SU-DHL-6 (cell line): ENCODE results near the gene ADAMTS3.
"Not testable (repeated sequence)": the region's sequence is repeated elsewhere in the genome, so short reads cannot be mapped to it uniquely, and the experiment has no call there.

Experiments used
- H2AFZ ChIP-seq: fragments of 200-600 bp; sonication (generic); 2 replicates; pipeline ENCODE4 v1.6.1; 2014; ENCODE audit warnings: low read depth, mild to moderate bottlenecking, moderate library complexity, mixed read lengths, antibody characterized with exemption, low read length; ENCODE audit not compliant: severe bottlenecking
- H3F3A ChIP-seq: fragments of 200-600 bp; shearing (Covaris generic); 2 replicates; pipeline ENCODE4 v1.6.0; 2016; ENCODE audit warnings: antibody characterized with exemption, mild to moderate bottlenecking; ENCODE audit not compliant: insufficient read depth
- H3K27ac ChIP-seq: fragments of 200-600 bp; sonication (generic); 2 replicates; pipeline ENCODE4 v1.5.1; 2016; ENCODE audit warnings: low read depth, mild to moderate bottlenecking, low read length, moderate library complexity, mixed read lengths
- H3K27me3 ChIP-seq: fragments of 200-600 bp; sonication (generic), shearing (Covaris generic); 2 replicates; pipeline ENCODE4 v1.6.0; 2014; ENCODE audit warnings: mild to moderate bottlenecking, low read length
- H3K36me3 ChIP-seq: fragments of 200-600 bp; sonication (generic); 2 replicates; pipeline ENCODE4 v1.6.1; 2014; ENCODE audit warnings: mild to moderate bottlenecking, low read length, mixed read lengths
- H3K4me2 ChIP-seq: fragments of 300-600, 200-600 bp; shearing (Covaris generic), sonication (generic); 2 replicates; pipeline ENCODE4 v1.6.0; 2014; ENCODE audit warnings: low read length, low read depth, mild to moderate bottlenecking; ENCODE audit not compliant: poor library complexity, severe bottlenecking
- H3K4me3 ChIP-seq: fragments of 200-600 bp; sonication (generic); 2 replicates; pipeline ENCODE4 v1.5.1; 2014; ENCODE audit warnings: antibody characterized with exemption, low read length, mild to moderate bottlenecking, mixed read lengths; ENCODE audit not compliant: insufficient read depth, poor library complexity, severe bottlenecking
- H3K79me2 ChIP-seq: fragments of 200-600 bp; sonication (generic); 2 replicates; pipeline ENCODE4 v1.6.1; 2014; ENCODE audit warnings: mild to moderate bottlenecking, low read length, moderate library complexity; ENCODE audit not compliant: insufficient read depth
- H3K9ac ChIP-seq: fragments of 200-600 bp; sonication (generic); 2 replicates; pipeline ENCODE4 v1.7.0; 2014; ENCODE audit warnings: mild to moderate bottlenecking, low read length
- H3K9me2 ChIP-seq: fragments of 200-600 bp; sonication (generic); replicated peaks from 2 replicates; pipeline ENCODE4 v1.6.1; 2014; ENCODE audit warnings: low read length; ENCODE audit not compliant: insufficient read depth
- H3K9me3 ChIP-seq: fragments of 200-600 bp; sonication (generic); 2 replicates; pipeline ENCODE4 v1.6.1; 2014; ENCODE audit warnings: low read length, mixed read lengths; ENCODE audit not compliant: insufficient read depth
- H4K20me1 ChIP-seq: fragments of 200-600 bp; sonication (generic); 2 replicates; pipeline ENCODE4 v1.6.1; 2014; ENCODE audit warnings: low read depth, mild to moderate bottlenecking, antibody characterized with exemption, low read length, moderate library complexity, mixed read lengths
- EZH2phosphoT487 ChIP-seq: fragments of 200-600 bp; sonication (generic), shearing (Covaris generic); conservative IDR thresholded peaks from 2 replicates; pipeline ENCODE4 v1.6.1; 2018; ENCODE audit warnings: mild to moderate bottlenecking, antibody characterized with exemption, low read length, moderate library complexity, mixed read lengths
- TF ChIP-seq, protein P1 (sequence below): fragments of 200-600 bp; sonication (generic); IDR thresholded peaks from one replicate; pipeline ENCODE4 v1.5.1; 2017; ENCODE audit warnings: antibody characterized with exemption, mild to moderate bottlenecking, low read length, moderate library complexity; ENCODE audit not compliant: insufficient read depth, poor library complexity, severe bottlenecking

The ADAMTS3 gene

DNA sequence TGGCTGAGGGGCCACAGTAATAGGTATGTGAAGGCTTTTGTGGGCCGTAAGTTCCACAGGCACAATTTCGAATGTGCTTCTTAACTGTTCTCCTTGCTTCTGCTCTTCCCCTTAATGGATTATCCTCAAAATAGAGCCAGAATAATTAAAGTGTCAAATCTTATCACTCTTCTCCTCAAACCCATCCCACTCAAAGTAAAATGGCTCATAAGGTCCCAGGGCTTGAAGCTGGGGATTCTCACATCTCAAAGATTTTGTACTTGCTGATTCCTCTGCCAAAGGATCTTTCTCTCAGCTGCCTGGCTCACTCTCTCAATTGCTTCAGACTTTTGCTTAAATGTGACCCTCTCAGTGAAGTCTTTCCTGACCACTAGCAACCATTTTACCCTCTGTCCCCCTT is 16.6 kb downstream of the ADAMTS3 start:
- no peaks in the 10 kb centered on the region for H3F3A ChIP-seq
- H3K4me2 ChIP-seq, result no peak overlapping the region
- no peak overlapping the region for H3K9ac ChIP-seq
- H3K36me3 ChIP-seq, result no peaks in the 10 kb centered on the region
- no peaks in the 10 kb centered on the region for H3K79me2 ChIP-seq
- TF ChIP-seq, protein P1, sequence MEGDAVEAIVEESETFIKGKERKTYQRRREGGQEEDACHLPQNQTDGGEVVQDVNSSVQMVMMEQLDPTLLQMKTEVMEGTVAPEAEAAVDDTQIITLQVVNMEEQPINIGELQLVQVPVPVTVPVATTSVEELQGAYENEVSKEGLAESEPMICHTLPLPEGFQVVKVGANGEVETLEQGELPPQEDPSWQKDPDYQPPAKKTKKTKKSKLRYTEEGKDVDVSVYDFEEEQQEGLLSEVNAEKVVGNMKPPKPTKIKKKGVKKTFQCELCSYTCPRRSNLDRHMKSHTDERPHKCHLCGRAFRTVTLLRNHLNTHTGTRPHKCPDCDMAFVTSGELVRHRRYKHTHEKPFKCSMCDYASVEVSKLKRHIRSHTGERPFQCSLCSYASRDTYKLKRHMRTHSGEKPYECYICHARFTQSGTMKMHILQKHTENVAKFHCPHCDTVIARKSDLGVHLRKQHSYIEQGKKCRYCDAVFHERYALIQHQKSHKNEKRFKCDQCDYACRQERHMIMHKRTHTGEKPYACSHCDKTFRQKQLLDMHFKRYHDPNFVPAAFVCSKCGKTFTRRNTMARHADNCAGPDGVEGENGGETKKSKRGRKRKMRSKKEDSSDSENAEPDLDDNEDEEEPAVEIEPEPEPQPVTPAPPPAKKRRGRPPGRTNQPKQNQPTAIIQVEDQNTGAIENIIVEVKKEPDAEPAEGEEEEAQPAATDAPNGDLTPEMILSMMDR, result no peak
- no peak for TF ChIP-seq EZH2phosphoT487
- no peak overlapping the region for H3K4me3 ChIP-seq
- no peak overlapping the region for H2AFZ ChIP-seq
- no peaks in the 10 kb centered on the region for H4K20me1 ChIP-seq
- no peaks in the 10 kb centered on the region for H3K27me3 ChIP-seq
- no peaks in the 10 kb centered on the region for H3K9me2 ChIP-seq
- H3K27ac ChIP-seq, result no peak overlapping the region
- no peaks in the 10 kb centered on the region for H3K9me3 ChIP-seq

DNA sequence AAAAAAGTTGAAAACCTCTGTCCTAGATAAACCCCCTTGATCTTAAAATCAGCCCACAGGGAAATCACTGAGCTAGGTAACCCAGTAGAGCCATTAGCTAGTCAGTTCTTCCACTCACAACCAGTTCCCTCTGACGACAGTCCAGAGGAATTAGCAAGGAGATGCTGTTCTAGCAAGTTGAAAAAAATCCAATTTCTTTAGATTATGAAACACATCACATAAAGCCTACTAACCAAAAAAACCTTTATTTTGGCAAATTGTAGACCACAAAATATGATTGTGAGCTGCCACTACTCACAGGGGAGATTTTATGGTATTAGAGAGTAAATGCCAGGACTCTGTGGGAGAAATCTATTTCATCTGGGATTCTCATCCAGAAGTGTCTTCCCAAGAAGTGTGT is 22.6 kb downstream of the ADAMTS3 start:
- no peaks in the 10 kb centered on the region for H4K20me1 ChIP-seq
- H3K9me2 ChIP-seq, result no peaks in the 10 kb centered on the region
- H3K27ac ChIP-seq, result no peak overlapping the region
- no peak overlapping the region for H3K9ac ChIP-seq
- H3K79me2 ChIP-seq, result no peaks in the 10 kb centered on the region
- H3K9me3 ChIP-seq, result no peaks in the 10 kb centered on the region
- H3K36me3 ChIP-seq, result no peaks in the 10 kb centered on the region
- H3K4me2 ChIP-seq, result no peak overlapping the region
- TF ChIP-seq, protein P1, result no peak
- H2AFZ ChIP-seq, result no peak overlapping the region
- no peak overlapping the region for H3K4me3 ChIP-seq
- H3K27me3 ChIP-seq, result no peaks in the 10 kb centered on the region
- no peaks in the 10 kb centered on the region for H3F3A ChIP-seq

DNA sequence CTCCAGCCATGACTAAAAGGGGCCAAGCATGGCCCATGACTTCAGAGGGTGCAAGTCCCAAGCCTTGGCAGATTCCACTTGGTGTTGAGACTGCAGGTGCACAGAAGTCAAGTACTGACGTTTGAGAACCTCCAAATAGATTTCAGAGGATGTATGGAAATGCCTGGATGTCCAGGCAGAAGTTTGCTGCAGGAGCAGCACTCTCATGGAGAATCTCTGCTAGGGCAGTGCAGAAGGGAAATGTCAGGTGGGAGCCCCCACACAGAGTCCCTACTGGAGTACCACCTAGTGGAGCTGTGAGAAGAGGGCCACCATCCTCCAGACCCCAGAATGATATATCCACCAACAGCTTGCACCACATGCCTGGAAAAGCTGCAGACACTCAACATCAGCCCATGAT is 28.3 kb downstream of the ADAMTS3 start:
- not testable (repeated sequence) for H2AFZ ChIP-seq, H4K20me1 ChIP-seq, H3K27ac ChIP-seq, H3K9ac ChIP-seq, H3K36me3 ChIP-seq, H3K9me2 ChIP-seq, H3F3A ChIP-seq, H3K4me3 ChIP-seq, H3K4me2 ChIP-seq, H3K27me3 ChIP-seq, H3K9me3 ChIP-seq, H3K79me2 ChIP-seq

DNA sequence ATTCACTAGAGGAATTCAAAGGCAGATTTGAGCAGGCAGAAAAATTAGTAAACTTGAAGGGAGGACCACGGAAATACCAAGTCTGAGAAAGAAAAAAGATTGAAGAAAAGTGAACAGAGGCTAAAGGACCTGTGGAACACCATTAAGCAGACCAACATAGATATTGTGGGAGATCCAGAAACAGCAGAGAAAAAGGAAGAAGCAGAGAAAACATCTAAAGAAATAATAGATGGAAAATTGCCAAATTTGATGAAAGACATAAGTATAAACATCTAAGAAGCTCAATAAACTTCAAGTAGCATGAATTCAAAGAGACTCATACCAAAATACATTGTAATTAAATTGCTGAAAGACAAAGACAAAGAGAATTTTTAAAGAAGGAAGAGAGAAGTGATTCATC is 31.0 kb downstream of the ADAMTS3 start:
- Histone ChIP-seq H3K27ac (no peak overlapping the region), H3K36me3 (no peaks in the 10 kb centered on the region)

More for the DNA sequence above, 31.0 kb downstream of the ADAMTS3 start:
- Histone ChIP-seq H3K79me2 (no peaks in the 10 kb centered on the region), H2AFZ (no peak overlapping the region), H3F3A (no peaks in the 10 kb centered on the region), H3K27me3 (no peaks in the 10 kb centered on the region), H3K4me3 (no peak overlapping the region), H3K4me2 (no peak overlapping the region), H3K9me2 (no peaks in the 10 kb centered on the region), H4K20me1 (no peaks in the 10 kb centered on the region), H3K9ac (no peak overlapping the region), H3K9me3 (no peaks in the 10 kb centered on the region)
- TF ChIP-seq, protein P1, result no peak
- TF ChIP-seq EZH2phosphoT487, result no peak
